GM12878 (cell line): ENCODE results near the gene ASIC4. TPM values are rescaled to one million over a fixed set of nuclear protein-coding genes. Genes with fewer than 3 reads are reported as not detected.

ENCODE experiments used
- ATAC-seq: fragments of 200-7000 bp; cut with Tn5 transposase; 3 replicates; pipeline ENCODE4 v1.9.1; 2020; ENCODE audit warnings: mild to moderate bottlenecking, moderate library complexity
- BruUV-seq: library from RNA; stranded (reverse); fragments of 400-500 nt; replicated peaks from 2 replicates; lab custom pipeline; 2021; lab: Mats Ljungman, UMichigan
- CTCF ChIA-PET: fragments of 300-600 bp; sonication (Branson Sonifier 250); formaldehyde crosslinking; extraction: SDS; loops from one replicate; lab custom pipeline; 2021; ENCODE audit warnings: inconsistent platforms; lab: Yijun Ruan, JAX
- POLR2A ChIA-PET: fragments of 350-600 bp; formaldehyde crosslinking; extraction: SDS; loops from one replicate; lab custom pipeline; 2021; ENCODE audit warnings: inconsistent platforms; lab: Charles Lee
- RAD21 ChIA-PET: fragments of 300-600 bp; sonication (Branson Sonifier 250); formaldehyde crosslinking; loops from one replicate; lab custom pipeline; 2023; ENCODE audit warnings: antibody characterized with exemption; ENCODE audit not compliant: unreplicated experiment; lab: Charles Lee
- SMC1A ChIA-PET: fragments of 300-600 bp; sonication (Branson Sonifier 250); formaldehyde crosslinking; loops from one replicate; lab custom pipeline; 2023; ENCODE audit not compliant: unreplicated experiment, uncharacterized antibody; lab: Charles Lee
- DNase-seq: peaks from one replicate; pipeline ENCODE4 v3.0.0-alpha.2; 2011; ENCODE audit warnings: low read depth, low spot score
- FAIRE-seq: peaks from 3 replicates; lab custom pipeline; 2011; peaks lifted over from hg19 to GRCh38; lab: Jason Lieb, UNC
- H2AFZ ChIP-seq: 2 replicates; pipeline ENCODE4 v1.6.0; 2011; ENCODE audit warnings: low read depth, low read length, control low read depth; ENCODE audit not compliant: control insufficient read depth
- H3K27ac ChIP-seq: 2 replicates; pipeline ENCODE4 v1.5.1; 2011; ENCODE audit warnings: control low read depth; ENCODE audit not compliant: control insufficient read depth, insufficient read depth
- H3K27me3 ChIP-seq, 2 experiments: replicated peaks in 1 of 2; 2 replicates each; pipeline versions ENCODE4 v1.6.0 to v1.6.1; 2011; ENCODE audit warnings: low read length in 1 of 2; ENCODE audit not compliant: control insufficient read depth in 2 of 2, insufficient read depth in 2 of 2
- H3K36me3 ChIP-seq, 2 experiments: 2 replicates each; pipeline ENCODE4 v1.5.1; 2011; ENCODE audit warnings: low read length in 1 of 2; ENCODE audit not compliant: control insufficient read depth in 2 of 2, insufficient read depth in 2 of 2
- H3K4me1 ChIP-seq: 2 replicates; pipeline ENCODE4 v1.6.1; 2011; ENCODE audit warnings: mild to moderate bottlenecking, low read length, moderate library complexity, mixed read lengths; ENCODE audit not compliant: control insufficient read depth, insufficient read depth
- H3K4me2 ChIP-seq: 2 replicates; pipeline ENCODE4 v1.6.0; 2011; ENCODE audit warnings: control low read depth; ENCODE audit not compliant: control insufficient read depth, insufficient read depth
- H3K4me3 ChIP-seq: fragments of 200-600 bp; sonication (generic); 2 replicates; pipeline ENCODE4 v1.5.1; 2016
- H3K79me2 ChIP-seq: 2 replicates; pipeline ENCODE4 v1.6.0; 2011; ENCODE audit warnings: low read length; ENCODE audit not compliant: control insufficient read depth, insufficient read depth
- H3K9ac ChIP-seq: 2 replicates; pipeline ENCODE4 v1.8.0; 2011; ENCODE audit warnings: low read length, control low read depth, mixed read lengths; ENCODE audit not compliant: control insufficient read depth, insufficient read depth
- H3K9me3 ChIP-seq: replicated peaks from 3 replicates; pipeline ENCODE4 v1.5.1; 2011; ENCODE audit warnings: mild to moderate bottlenecking, low read length; ENCODE audit not compliant: control insufficient read depth, insufficient read depth
- H4K20me1 ChIP-seq: 2 replicates; pipeline ENCODE4 v1.6.0; 2011; ENCODE audit not compliant: control insufficient read depth, insufficient read depth
- EZH2 ChIP-seq: IDR thresholded peaks from 2 replicates; pipeline ENCODE4 v1.6.1; 2012; ENCODE audit warnings: low read depth, mild to moderate bottlenecking, control low read depth, inconsistent platforms, low read length, borderline replicate concordance; ENCODE audit not compliant: control insufficient read depth
- MTA3 ChIP-seq: IDR thresholded peaks from 2 replicates; pipeline ENCODE4 v1.6.1; 2012; ENCODE audit warnings: low read length, inconsistent platforms, borderline replicate concordance
- RCOR1 ChIP-seq: conservative IDR thresholded peaks from 2 replicates; pipeline ENCODE4 v1.6.1; 2012; ENCODE audit warnings: low read depth, low read length, improper control_type of control experiment
- SMAD5 ChIP-seq: IDR thresholded peaks from 2 replicates; pipeline ENCODE4 v1.6.1; 2016; ENCODE audit warnings: antibody characterized with exemption, low read depth
- ZNF384 ChIP-seq: IDR thresholded peaks from 2 replicates; pipeline ENCODE4 v1.6.1; 2012; ENCODE audit warnings: low read depth, mild to moderate bottlenecking, low read length, improper control_type of control experiment, borderline replicate concordance
- WGBS: methylation state at CpG from one replicate; pipeline ENCODE4 v1.1.6; 2016; ENCODE audit warnings: low lambda C conversion rate; ENCODE audit not compliant: insufficient replicate concordance, insufficient coverage; ENCODE audit errors: missing lambda C conversion rate; 5-methylcytosine and 5-hydroxymethylcytosine counted together
- in situ Hi-C: fragments of 300-500 bp; cut with MboI; formaldehyde crosslinking; loops from 9 replicates; pipeline ENCODE4 v1.14.3; 2018; ENCODE audit warnings: mixed read lengths
- intact Hi-C: fragments of 100-400 bp; cut with micrococcal nuclease; formaldehyde crosslinking; loops from one replicate; pipeline ENCODE4 v1.14.2; 2022; ENCODE audit not compliant: unreplicated experiment
- polyA plus RNA-seq, 11 experiments: library from polyadenylated mRNA; depleted of rRNA in 4 of 11; unstranded in 6 of 11; stranded (reverse) in 5 of 11; fragments of >200 nt; fragmentation: Nextera tagmentation in 4 of 11; fragmentation: Illumina TruSeq in 1 of 11; extraction: Ambion mirVana in 4 of 11; extraction: Trizol in 1 of 11; gene quantifications; 1 replicate in 1 of 11; 2 replicates in 10 of 11; pipeline versions ENCODE4 v1.2.1 to v1.2.3, GENCODE V29; 2011 to 2016; ENCODE audit warnings: inconsistent platforms in 2 of 11, missing spikeins in 2 of 11, low read depth in 1 of 11
- total RNA-seq, 4 experiments: library from RNA; depleted of rRNA in 3 of 4; stranded (reverse); fragments of >200 nt in 3 of 4; fragmentation: Illumina TruSeq in 1 of 4; extraction: Trizol in 1 of 4; gene quantifications; 2 replicates each; pipeline versions ENCODE4 v1.2.1 to v1.2.3, GENCODE V29; 2013 to 2021
- TF ChIP-seq, protein P1 (sequence below): IDR thresholded peaks from 2 replicates; pipeline ENCODE4 v1.6.1; 2012; ENCODE audit warnings: mild to moderate bottlenecking, low read depth, low read length

ASIC4 gene
- total and polyA plus RNA-seq, 10 of the 15 experiments (the other 5 are each of a cell fraction or from before 2014, with no cell fraction given) = 0.01 TPM; not detected in 9

DNA sequence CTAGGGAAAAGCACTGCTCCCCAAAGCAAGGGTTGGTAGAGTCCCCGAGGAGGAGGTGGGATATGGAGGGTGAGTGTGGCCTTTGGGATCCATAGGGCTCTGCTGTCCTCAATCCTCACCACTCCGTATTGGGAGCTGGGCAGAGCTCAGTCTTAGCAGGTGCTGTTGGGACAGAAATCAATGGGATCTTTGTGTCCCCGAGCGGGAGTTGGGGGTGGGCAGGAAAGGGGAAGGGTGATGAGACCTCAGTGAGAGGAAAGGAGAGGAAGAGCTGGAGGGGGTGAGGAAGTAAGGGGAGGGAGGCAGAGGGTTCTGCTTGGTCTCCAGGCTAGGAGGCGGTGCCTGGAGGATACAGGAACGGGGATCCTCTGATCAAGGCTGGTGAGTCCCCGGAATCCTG, 2.6 kb downstream of the ASIC4 start (continued):
- TF ChIP-seq MTA3 (no peak), EZH2 (no peak), SMAD5 (no peak)
- TF ChIP-seq, protein P1, sequence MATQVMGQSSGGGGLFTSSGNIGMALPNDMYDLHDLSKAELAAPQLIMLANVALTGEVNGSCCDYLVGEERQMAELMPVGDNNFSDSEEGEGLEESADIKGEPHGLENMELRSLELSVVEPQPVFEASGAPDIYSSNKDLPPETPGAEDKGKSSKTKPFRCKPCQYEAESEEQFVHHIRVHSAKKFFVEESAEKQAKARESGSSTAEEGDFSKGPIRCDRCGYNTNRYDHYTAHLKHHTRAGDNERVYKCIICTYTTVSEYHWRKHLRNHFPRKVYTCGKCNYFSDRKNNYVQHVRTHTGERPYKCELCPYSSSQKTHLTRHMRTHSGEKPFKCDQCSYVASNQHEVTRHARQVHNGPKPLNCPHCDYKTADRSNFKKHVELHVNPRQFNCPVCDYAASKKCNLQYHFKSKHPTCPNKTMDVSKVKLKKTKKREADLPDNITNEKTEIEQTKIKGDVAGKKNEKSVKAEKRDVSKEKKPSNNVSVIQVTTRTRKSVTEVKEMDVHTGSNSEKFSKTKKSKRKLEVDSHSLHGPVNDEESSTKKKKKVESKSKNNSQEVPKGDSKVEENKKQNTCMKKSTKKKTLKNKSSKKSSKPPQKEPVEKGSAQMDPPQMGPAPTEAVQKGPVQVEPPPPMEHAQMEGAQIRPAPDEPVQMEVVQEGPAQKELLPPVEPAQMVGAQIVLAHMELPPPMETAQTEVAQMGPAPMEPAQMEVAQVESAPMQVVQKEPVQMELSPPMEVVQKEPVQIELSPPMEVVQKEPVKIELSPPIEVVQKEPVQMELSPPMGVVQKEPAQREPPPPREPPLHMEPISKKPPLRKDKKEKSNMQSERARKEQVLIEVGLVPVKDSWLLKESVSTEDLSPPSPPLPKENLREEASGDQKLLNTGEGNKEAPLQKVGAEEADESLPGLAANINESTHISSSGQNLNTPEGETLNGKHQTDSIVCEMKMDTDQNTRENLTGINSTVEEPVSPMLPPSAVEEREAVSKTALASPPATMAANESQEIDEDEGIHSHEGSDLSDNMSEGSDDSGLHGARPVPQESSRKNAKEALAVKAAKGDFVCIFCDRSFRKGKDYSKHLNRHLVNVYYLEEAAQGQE = no peak

DNA sequence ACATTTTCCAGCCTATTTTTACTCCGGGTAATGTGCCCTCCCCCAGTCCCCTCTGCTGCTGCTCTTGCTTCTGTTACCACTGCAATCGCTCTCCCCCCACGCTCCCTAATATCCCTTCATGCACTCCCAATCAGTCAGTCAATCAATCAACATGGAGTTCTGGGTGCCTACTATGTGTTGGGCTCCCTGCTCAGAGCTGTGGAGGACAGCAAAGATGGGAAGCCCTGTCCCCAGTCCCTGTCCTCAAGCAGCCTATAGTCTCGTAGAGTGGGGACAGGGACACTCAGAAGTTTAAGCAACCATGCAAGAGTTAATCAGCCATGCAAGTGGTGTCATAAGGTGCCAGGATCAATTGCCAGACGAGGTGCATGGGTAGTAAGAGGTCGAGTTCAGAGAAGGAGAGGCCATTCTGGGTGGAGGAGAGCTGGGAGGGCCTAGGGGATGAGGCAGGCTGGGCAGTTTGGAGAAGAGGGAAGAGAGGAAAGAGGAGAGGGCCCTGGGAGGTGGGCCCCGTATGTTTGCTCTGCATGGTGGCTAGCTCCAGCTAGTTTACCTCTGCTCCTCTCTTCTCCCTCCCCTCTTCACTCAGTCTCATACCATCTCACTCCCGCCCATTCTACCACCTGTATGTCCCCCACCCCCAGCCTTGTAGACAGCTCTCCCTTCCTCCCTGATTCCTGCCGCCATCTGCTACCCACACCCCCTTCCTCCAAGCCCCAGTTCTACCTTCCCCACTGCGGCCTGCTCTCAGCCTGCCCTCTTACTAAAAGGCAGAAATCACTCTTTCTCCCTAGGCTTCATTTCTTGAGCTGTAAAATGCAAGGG, 3.9 kb downstream of the ASIC4 start:
- ChIA-PET RAD21 (interaction anchor here (1.0 kb wide), 2 partner anchors 12 to 23 kb away, joined by 3 read pairs; a partner anchor contains a TSS), CTCF (interaction anchor here (1.0 to 1.3 kb wide), 3 partner anchors 19 to 59 kb away, joined by 3 read pairs; partner anchors contain the start of gene GMPPA), SMC1A (interaction anchor here (0.9 to 1.6 kb wide), 2 partner anchors 10 to 11 kb away, joined by 5 read pairs; no protein-coding TSS in a partner anchor), POLR2A (no interaction called here)
- H2AFZ ChIP-seq = no peak overlapping the region
- no peaks in the 10 kb centered on the region for H3K79me2 ChIP-seq
- WGBS = 18% methylated on average over 8 of the region's 10 CpGs
- H4K20me1 ChIP-seq = no peaks in the 10 kb centered on the region
- H3K9ac ChIP-seq = no peak overlapping the region
- H3K36me3 ChIP-seq = no peaks in the 10 kb centered on the region
- no peak overlapping the region for H3K27ac ChIP-seq
- ATAC-seq = no peak
- H3K4me1 ChIP-seq = no peaks in the 10 kb centered on the region
- no peak overlapping the region for H3K4me3 ChIP-seq
- no peaks in the 10 kb centered on the region for H3K9me3 ChIP-seq
- in situ Hi-C loops = no loop called here
- TF ChIP-seq RCOR1 = no peak
- TF ChIP-seq ZNF384 = no peak
- BruUV-seq = no TSS peak
- DNase-seq = no peak
- H3K4me2 ChIP-seq = no peak overlapping the region
- intact Hi-C loops = no loop called here
- FAIRE-seq = no peak
- peaks cover 16% of the 10 kb centered on the region in 2 experiments for H3K27me3 ChIP-seq
